ENCODE results near the gene GRWD1.

Gene GRWD1

GRCh38 chr19:48424694-48425219, 21.0 kb upstream of the GRWD1 start:
- no peak for DNase-seq

DNA sequence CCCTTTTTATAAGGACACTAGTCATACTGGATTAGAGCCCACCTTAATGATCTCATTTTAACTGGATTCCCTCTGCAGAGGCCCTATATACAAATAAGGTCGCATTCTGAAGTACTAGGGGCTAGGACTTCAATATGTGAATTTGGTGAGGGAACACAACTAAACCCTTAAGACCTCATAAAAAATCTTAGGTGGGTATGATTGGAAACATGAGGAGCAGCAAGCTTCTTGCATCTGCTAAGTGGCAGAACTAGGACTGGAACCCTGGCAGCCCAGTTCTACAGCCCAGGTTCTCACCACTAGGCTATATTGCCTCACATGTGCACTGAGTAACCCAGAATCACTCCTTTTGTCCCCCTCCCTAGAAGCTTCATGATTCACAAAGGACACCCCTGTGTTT, 17.1 kb upstream of the GRWD1 start:
- no peak for DNase-seq

GRCh38 chr19:48433337-48433736, 12.4 kb upstream of the GRWD1 start:
- DNase-seq, result no peak

GRCh38 chr19:48436586-48436985, 9.2 kb upstream of the GRWD1 start:
- no peak for DNase-seq

DNA sequence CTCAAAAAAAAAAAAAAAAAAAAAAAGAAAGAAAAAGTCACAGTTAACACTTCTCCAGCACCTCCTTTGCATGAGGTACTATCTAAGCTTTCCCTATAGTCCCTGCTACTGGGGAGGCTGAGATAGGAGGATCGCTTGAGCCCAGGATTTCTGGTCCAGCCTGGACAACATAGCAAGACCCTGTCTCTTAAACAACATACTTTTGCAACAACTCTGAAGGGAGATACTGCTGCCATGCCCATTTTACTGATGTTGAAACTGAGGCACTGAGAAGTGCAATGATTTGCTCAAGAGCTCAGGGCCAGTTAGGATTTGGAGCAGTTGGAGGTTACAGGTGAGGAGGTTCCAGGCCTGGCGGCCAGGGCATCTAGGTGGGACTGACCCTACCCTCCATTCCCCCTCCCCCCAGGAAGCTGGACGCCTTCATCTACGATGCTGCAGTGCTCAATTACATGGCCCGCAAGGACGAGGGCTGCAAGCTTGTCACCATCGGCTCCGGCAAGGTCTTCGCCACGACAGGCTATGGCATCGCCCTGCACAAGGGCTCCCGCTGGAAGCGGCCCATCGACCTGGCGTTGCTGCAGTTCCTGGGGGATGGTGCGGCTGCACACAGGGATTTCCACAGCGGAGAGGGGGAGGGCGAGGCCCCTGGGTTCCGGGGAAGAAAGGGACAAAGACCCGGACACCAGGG, 4.3 kb upstream of the GRWD1 start:
- DNase-seq, result no peak

GRCh38 chr19:48442116-48443035, 3.4 kb upstream of the GRWD1 start:
- DNase-seq, result no peak

- no peak for DNase-seq
These were observed 2.5 kb upstream of the GRWD1 start for GRCh38 chr19:48443256-48443655.

- peak in 1 of 2 donors; percentile 5 for DNase-seq
These were observed 2.1 kb upstream of the GRWD1 start for GRCh38 chr19:48443731-48444128.

- DNase-seq, result peak in 1 of 2 donors; percentile 12
These were observed 1.5 kb upstream of the GRWD1 start for GRCh38 chr19:48444129-48444935.

- DNase-seq, result no peak
These were observed 915 bp upstream of the GRWD1 start for GRCh38 chr19:48444936-48445200.

DNA sequence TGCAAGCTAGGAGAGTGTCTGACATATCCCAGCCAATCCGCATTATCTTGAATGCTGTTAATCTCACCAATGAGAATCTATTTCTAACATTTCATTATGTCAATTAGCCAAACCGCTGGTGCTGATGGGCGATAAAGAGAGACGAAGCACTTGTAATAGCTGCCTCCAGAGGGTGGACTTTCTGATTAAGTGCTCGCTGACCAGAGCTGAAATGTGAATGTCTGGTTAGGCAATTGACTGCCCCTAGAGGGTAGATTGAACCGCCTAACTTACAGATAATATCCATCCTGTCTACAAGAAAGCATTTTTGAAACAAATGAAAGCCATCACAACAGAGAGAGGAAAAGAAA, 552 bp upstream of the GRWD1 start:
- peak in 1 of 2 donors; percentile 17 for DNase-seq

- no peak for DNase-seq
These were observed 796 bp downstream of the GRWD1 start for GRCh38 chr19:48446579-48446978.

- DNase-seq, result no peak
These were observed 2.8 kb downstream of the GRWD1 start for GRCh38 chr19:48448563-48448962.

- DNase-seq, result no peak
These were observed 4.7 kb downstream of the GRWD1 start for GRCh38 chr19:48450441-48450840.

- no peak for DNase-seq
These were observed 5.1 kb downstream of the GRWD1 start for GRCh38 chr19:48450863-48451262.

- DNase-seq, result no peak
These were observed 5.8 kb downstream of the GRWD1 start for GRCh38 chr19:48451624-48452023.

- DNase-seq, result no peak
These were observed 6.8 kb downstream of the GRWD1 start for GRCh38 chr19:48452289-48453190.

DNA sequence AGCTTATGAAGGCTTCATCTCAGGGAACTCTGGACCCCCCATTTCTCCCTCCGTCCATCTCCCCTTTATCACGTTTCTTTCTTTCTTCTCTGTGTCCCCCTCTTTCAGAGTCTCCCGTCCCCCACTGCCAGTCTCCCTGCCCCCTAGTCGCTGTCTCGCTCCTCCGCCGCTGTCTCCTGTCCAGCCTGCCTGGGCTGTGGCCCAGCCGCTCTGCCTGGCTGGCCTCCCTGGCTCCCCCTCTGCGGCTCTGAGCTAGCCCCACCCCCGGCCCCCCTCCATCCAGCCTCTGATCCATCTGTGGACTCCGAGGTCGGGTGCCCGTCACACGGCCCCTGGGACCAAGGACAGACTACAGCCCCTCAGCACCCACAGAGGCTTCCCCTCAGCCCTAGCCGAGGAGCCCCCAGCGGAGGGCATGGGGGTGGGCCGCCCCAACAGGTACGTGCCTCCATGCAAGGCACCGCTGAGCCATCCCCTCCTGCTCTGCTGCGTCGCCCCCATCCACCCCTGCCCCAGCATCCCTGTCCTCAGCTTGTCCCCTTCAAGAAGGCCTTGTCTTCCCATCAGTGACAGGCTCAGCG, 8.5 kb downstream of the GRWD1 start:
- no peak for DNase-seq

GRCh38 chr19:48455171-48455907, 9.6 kb downstream of the GRWD1 start, which contains the start of gene KCNJ14:
Gene KCNJ14, plus strand, starts transcription at chr19:48455574. Its CDS starts 6,151 bp downstream, at chr19:48461725.
- no peak for DNase-seq

DNA sequence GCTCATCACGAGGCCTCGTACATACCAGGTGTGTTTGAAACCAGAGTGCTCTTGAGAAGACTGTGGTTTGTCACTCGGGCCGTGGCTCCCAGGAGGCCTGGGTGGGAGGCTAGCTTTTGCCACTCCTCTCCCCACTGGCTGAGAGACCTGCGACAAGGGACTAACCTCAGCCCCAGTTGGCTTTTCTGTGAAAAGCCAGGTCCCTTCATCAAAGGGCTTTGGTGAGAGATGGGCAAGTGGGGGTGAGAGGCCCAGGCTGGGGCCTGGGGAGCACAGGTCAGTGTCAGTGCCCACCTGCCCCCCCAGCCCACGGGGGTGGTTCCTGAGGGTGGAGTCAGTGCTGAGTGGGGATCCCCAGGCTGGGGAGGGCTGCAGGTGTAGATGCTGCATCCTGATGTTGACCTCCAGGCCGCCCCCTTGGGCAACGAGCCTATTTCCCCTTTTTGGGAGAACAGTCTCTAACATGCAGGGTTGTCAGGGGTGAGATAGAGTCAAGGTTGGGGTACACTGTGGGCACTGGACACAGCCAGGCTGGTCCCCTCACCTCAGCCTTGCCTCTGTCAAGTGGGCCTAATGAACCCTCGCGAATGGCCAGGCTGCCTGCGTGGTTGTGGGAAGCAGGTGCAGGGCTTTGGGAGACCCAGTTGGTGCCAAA, 10.3 kb downstream of the GRWD1 start:
- no peak for DNase-seq

DNA sequence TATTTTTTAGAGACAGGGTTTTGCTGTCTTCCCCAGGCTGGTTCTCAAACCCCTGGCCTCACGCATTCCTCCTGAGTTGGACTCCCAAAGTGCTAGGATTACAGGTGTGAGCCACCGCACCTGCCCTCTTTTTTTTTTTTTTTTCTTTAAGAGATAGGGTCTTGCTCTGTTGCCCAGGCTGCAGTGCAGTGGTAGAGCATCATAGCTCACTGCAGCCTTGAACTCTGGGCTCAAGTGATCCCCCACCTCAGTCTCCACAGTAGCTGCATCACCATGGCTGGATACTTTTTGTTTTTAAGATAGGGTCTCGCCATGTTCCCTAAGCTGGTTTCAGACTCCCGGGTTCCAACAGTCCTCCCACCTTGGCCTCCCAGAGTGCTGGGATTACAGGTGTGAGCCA, 11.1 kb downstream of the GRWD1 start:
- no peak for DNase-seq
